Measurements from ENCODE around the gene JPT2. TPM values are rescaled to one million over a fixed set of nuclear protein-coding genes. Genes with fewer than 3 reads are reported as not detected.

Gene JPT2
- total RNA-seq, 4 donors from 2014 or later: 12.0 to 31.5 (median 25.1) TPM

DNA sequence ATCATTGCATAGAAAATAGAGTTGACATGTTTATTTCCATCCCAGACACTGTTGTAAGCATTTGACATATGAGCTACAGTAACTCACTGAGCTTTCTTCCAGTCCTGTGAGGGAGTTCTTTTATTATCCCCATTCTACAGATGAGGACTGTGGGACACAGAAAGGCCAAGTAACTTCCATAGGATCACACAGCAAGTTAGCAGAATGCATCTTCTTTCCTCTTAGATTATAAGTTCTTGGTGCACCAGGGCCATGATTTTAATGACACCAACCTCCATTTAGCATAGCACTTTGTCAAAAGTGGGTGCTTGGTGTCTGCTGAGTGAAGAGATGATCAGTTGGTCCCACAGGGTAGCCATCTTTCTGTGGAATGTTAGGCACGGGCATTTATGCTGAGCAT, 12.7 kb downstream of the JPT2 start:
- WGBS, 2 donors (ENCODE audit: low coverage in 1 of 2): 67 to 94% methylated on average over 1 of the region's 1 CpG
- Histone ChIP-seq H3K4me3 (no peak overlapping the region), H3K4me1 (no peaks in the 10 kb centered on the region), H3K9me3 (no peaks in the 10 kb centered on the region), H3K27me3 (no peaks in the 10 kb centered on the region), H3K27ac (no peak overlapping the region), H3K36me3 (peaks cover 0 to 16% (median 2%) of the 10 kb centered on the region in 4 donors)
- in situ Hi-C loops (cut with MboI; ENCODE audit: low pct_ligation_motif_present in 1 of 4, low pct_unique_long_range_greater_than_20kb in 1 of 4, low sequenced_read_pairs in 3 of 4): no loop called here
- no peak for TF ChIP-seq POLR2AphosphoS5 (IDR thresholded peaks at IDR 0.05)
- TF ChIP-seq POLR2A (IDR thresholded peaks at IDR 0.05): no peak
- TF ChIP-seq CTCF (IDR thresholded peaks at IDR 0.05): no peak
- TF ChIP-seq EP300 (IDR thresholded peaks at IDR 0.05; ENCODE audit: low read depth): no peak
- intact Hi-C loops (cut with DNase I; ENCODE audit: low total_unique reads): no loop called here
- no peak for DNase-seq

DNA sequence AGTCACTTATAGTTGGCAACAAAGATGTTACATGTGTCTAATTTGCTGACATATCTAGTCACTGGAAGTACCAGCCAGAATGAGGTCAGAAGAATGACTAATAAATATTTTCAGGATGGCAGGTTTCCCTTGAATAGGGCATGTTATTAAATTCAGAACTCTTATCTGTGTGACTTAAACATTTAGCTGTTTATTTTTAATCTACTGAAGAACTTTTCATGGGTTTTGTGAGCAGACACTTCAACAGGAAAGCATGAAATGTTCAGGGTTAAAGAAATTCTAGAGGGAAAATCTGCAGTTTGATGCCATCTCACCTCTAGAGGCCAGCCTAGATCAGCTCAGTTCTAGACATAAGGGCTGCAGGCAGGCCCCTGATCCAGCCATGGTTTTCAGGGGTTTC, 13.2 kb downstream of the JPT2 start:
- Histone ChIP-seq H3K4me1 (no peaks in the 10 kb centered on the region), H3K27me3 (no peaks in the 10 kb centered on the region), H3K36me3 (peaks cover 0 to 16% (median 2%) of the 10 kb centered on the region in 4 donors), H3K9me3 (no peaks in the 10 kb centered on the region), H3K4me3 (no peak overlapping the region), H3K27ac (no peak overlapping the region)
- DNase-seq: no peak
- in situ Hi-C loops (cut with MboI; ENCODE audit: low pct_ligation_motif_present in 1 of 4, low pct_unique_long_range_greater_than_20kb in 1 of 4, low sequenced_read_pairs in 3 of 4): no loop called here
- intact Hi-C loops (cut with DNase I; ENCODE audit: low total_unique reads): no loop called here
- TF ChIP-seq POLR2A (IDR thresholded peaks at IDR 0.05): no peak
- TF ChIP-seq CTCF (IDR thresholded peaks at IDR 0.05): no peak
- no peak for TF ChIP-seq POLR2AphosphoS5 (IDR thresholded peaks at IDR 0.05)
- no peak for TF ChIP-seq EP300 (IDR thresholded peaks at IDR 0.05; ENCODE audit: low read depth)

GRCh38 chr16:1691956-1692355, 13.9 kb downstream of the JPT2 start:
- intact Hi-C loops (cut with DNase I; ENCODE audit: low total_unique reads): no loop called here
- no peak for DNase-seq
- no peaks in the 10 kb centered on the region for H3K9me3 ChIP-seq
- in situ Hi-C loops (cut with MboI; ENCODE audit: low pct_ligation_motif_present in 1 of 4, low pct_unique_long_range_greater_than_20kb in 1 of 4, low sequenced_read_pairs in 3 of 4): no loop called here
- TF ChIP-seq POLR2AphosphoS5 (IDR thresholded peaks at IDR 0.05): no peak
- no peak for TF ChIP-seq POLR2A (IDR thresholded peaks at IDR 0.05)
- no peak for TF ChIP-seq CTCF (IDR thresholded peaks at IDR 0.05)
- TF ChIP-seq EP300 (IDR thresholded peaks at IDR 0.05; ENCODE audit: low read depth): no peak
- no peak overlapping the region for H3K27ac ChIP-seq
- H3K27me3 ChIP-seq: no peaks in the 10 kb centered on the region
- H3K4me1 ChIP-seq: no peaks in the 10 kb centered on the region
- 93% methylated on average over 21 of the region's 21 CpGs; no CpG with 5 or more reads in 1 of the 2 donors for WGBS, 2 donors (ENCODE audit: low coverage in 1 of 2)
- no peak overlapping the region for H3K4me3 ChIP-seq
- H3K36me3 ChIP-seq: peaks cover 0 to 16% (median 2%) of the 10 kb centered on the region in 4 donors

DNA sequence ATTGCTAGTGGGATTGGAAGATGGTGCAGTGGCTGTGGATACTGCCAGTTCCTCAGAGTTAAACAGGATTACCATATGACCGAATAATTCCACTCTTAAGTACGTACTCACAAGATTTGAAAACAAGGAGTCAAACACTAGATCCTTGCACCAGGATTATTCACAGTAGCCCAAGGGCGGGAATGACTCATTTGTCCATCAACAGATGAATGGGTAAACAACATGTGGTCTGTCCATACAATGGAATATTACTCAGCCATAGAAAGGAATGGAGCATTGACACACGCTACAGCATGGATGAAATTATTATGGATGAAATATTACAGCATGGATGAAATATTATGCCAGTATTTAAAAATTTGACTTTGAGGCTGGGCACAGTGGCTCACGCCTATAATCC, 18.8 kb downstream of the JPT2 start:
- peaks cover 0 to 17% (median 5%) of the 10 kb centered on the region in 4 donors for H3K36me3 ChIP-seq
- intact Hi-C loops (cut with DNase I; ENCODE audit: low total_unique reads): no loop called here

More for the DNA sequence above, 18.8 kb downstream of the JPT2 start:
- Histone ChIP-seq H3K4me1 (no peaks in the 10 kb centered on the region), H3K4me3 (no peak overlapping the region), H3K27ac (no peak overlapping the region), H3K27me3 (no peaks in the 10 kb centered on the region), H3K9me3 (no peaks in the 10 kb centered on the region)
- WGBS, 2 donors (ENCODE audit: low coverage in 1 of 2): 92 to 97% methylated on average over 2 to 5 of the region's 5 CpGs
- no peak for TF ChIP-seq POLR2A (IDR thresholded peaks at IDR 0.05)
- no peak for TF ChIP-seq EP300 (IDR thresholded peaks at IDR 0.05; ENCODE audit: low read depth)
- TF ChIP-seq CTCF (IDR thresholded peaks at IDR 0.05): no peak
- TF ChIP-seq POLR2AphosphoS5 (IDR thresholded peaks at IDR 0.05): no peak
- in situ Hi-C loops (cut with MboI; ENCODE audit: low pct_ligation_motif_present in 1 of 4, low pct_unique_long_range_greater_than_20kb in 1 of 4, low sequenced_read_pairs in 3 of 4): no loop called here
- DNase-seq: no peak
